IMR-90 (cell line): ENCODE results near the gene PPP1R12B.
"Not testable (repeated sequence)": the region's sequence is repeated elsewhere in the genome, so short reads cannot be mapped to it uniquely, and the experiment has no call there.

Source experiments
- MAFK ChIP-seq: IDR thresholded peaks from 2 replicates; pipeline ENCODE4 v1.6.1; 2012; ENCODE audit warnings: low read depth, low read length, improper control_type of control experiment
- SMC3 ChIP-seq: fragments of 150-350 bp; IDR thresholded peaks from 2 replicates; pipeline ENCODE4 v1.6.1; 2016; ENCODE audit warnings: low read depth, mild to moderate bottlenecking, antibody characterized with exemption, low read length, moderate library complexity
- TF ChIP-seq, protein P1 (sequence below): conservative IDR thresholded peaks from 2 replicates; pipeline ENCODE4 v1.5.1; 2012; ENCODE audit warnings: mild to moderate bottlenecking, low read depth, low read length, improper control_type of control experiment

GRCh38 chr1:202552615-202553014 lies 204.1 kb downstream of the PPP1R12B start:
- TF ChIP-seq, protein P1, sequence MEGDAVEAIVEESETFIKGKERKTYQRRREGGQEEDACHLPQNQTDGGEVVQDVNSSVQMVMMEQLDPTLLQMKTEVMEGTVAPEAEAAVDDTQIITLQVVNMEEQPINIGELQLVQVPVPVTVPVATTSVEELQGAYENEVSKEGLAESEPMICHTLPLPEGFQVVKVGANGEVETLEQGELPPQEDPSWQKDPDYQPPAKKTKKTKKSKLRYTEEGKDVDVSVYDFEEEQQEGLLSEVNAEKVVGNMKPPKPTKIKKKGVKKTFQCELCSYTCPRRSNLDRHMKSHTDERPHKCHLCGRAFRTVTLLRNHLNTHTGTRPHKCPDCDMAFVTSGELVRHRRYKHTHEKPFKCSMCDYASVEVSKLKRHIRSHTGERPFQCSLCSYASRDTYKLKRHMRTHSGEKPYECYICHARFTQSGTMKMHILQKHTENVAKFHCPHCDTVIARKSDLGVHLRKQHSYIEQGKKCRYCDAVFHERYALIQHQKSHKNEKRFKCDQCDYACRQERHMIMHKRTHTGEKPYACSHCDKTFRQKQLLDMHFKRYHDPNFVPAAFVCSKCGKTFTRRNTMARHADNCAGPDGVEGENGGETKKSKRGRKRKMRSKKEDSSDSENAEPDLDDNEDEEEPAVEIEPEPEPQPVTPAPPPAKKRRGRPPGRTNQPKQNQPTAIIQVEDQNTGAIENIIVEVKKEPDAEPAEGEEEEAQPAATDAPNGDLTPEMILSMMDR = not testable (repeated sequence)
- not testable (repeated sequence) for TF ChIP-seq SMC3, MAFK
